Fibroblast of villous mesenchyme (primary cell): ENCODE data around the gene ITGA4. TPM values are rescaled to one million over a fixed set of nuclear protein-coding genes. Genes with fewer than 3 reads are reported as not detected.

Experiments used
- DNase-seq: peaks from one replicate; pipeline ENCODE4 v3.0.0-alpha.2; 2010; ENCODE audit warnings: low read depth
- H3K4me3 ChIP-seq: 2 replicates; pipeline ENCODE4 v1.5.1; 2011; ENCODE audit warnings: low read depth, mild to moderate bottlenecking, low read length
- total RNA-seq: library from RNA; depleted of rRNA; stranded (reverse); fragments of >200 nt; gene quantifications from 2 replicates; pipeline ENCODE4 v1.2.3, GENCODE V29; 2012
- TF ChIP-seq, protein P1 (sequence below): IDR thresholded peaks from 2 replicates; pipeline ENCODE4 v1.5.1; 2012; ENCODE audit warnings: low read depth, mild to moderate bottlenecking, low read length; ENCODE audit not compliant: insufficient read depth

The ITGA4 gene
- total RNA-seq, 1 donor: 132 TPM

GRCh38 chr2:181472990-181473389 is 15.8 kb downstream of the ITGA4 start:
- TF ChIP-seq, protein P1, sequence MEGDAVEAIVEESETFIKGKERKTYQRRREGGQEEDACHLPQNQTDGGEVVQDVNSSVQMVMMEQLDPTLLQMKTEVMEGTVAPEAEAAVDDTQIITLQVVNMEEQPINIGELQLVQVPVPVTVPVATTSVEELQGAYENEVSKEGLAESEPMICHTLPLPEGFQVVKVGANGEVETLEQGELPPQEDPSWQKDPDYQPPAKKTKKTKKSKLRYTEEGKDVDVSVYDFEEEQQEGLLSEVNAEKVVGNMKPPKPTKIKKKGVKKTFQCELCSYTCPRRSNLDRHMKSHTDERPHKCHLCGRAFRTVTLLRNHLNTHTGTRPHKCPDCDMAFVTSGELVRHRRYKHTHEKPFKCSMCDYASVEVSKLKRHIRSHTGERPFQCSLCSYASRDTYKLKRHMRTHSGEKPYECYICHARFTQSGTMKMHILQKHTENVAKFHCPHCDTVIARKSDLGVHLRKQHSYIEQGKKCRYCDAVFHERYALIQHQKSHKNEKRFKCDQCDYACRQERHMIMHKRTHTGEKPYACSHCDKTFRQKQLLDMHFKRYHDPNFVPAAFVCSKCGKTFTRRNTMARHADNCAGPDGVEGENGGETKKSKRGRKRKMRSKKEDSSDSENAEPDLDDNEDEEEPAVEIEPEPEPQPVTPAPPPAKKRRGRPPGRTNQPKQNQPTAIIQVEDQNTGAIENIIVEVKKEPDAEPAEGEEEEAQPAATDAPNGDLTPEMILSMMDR: no peak
- H3K4me3 ChIP-seq: peak overlapping the region; percentile 27
- no peak for DNase-seq

- H3K4me3 ChIP-seq: no peak overlapping the region
- peak; percentile 79 for DNase-seq
- TF ChIP-seq, protein P1: no peak
Measured at GRCh38 chr2:181474222-181474881, 17.2 kb downstream of the ITGA4 start.

GRCh38 chr2:181483211-181483610 is 26.0 kb downstream of the ITGA4 start:
- no peak overlapping the region for H3K4me3 ChIP-seq
- no peak for DNase-seq
- TF ChIP-seq, protein P1: no peak

DNA sequence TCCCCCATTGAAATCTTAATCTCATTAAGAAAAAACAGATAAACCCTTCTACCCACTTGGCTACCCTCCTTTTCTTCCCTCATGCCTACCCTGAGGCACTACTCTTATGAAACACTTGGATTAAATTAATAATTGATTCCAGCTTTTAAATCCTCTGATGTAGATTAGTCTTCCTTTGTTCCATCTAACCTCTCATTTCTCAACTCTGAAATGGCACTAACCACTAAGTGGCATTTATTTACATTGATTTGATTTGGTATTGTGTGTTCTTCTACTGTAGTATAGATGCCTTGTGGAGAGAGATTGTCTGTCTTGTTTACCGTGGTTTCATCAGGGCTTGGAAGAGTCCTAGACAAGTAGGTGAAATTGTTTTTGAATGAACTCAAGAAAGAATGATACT is 26.7 kb downstream of the ITGA4 start:
- TF ChIP-seq, protein P1: no peak
- DNase-seq: no peak
- no peak overlapping the region for H3K4me3 ChIP-seq

GRCh38 chr2:181484851-181485637 is 27.9 kb downstream of the ITGA4 start:
- no peak for DNase-seq
- no peak overlapping the region for H3K4me3 ChIP-seq
- TF ChIP-seq, protein P1: no peak

DNA sequence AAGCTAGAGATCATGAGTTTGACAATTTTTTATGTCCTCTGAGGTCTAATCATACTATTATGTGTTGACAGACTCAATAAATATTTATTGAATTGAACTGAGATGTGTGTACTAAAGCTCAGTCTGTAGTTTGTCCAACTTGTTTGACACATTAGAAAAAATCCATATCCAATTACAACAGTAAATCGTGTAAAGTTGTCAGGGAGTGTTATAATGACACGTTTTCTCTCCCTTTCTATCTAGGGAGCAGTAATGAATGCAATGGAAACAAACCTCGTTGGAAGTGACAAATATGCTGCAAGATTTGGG is 28.4 kb downstream of the ITGA4 start:
- no peak for DNase-seq
- H3K4me3 ChIP-seq: no peak overlapping the region
- TF ChIP-seq, protein P1: no peak
